Measurements from ENCODE around the gene SLC26A11.

The SLC26A11 gene

DNA sequence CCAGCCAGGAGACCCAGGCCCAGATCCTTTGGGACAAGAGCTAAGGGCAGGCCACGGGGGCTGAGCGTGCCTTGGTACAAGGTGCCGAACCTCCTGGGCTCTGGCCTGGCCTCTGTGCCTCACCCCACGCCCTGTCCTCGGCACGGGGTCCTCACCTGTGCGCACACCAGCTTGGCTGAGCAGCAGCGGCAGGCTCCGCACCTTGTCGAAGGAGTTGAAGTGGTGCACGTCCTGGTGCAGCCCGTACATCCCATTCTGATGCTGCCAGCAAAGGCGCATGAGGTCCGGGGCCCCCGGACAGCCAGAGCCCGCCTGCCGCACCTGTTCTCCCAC lies 5.4 kb upstream of the SLC26A11 start:
- ATAC-seq: no peak
- TF ChIP-seq ISL1 (CRISPR knock-in tag; IDR thresholded peaks at IDR 0.05): no peak
- no peak for TF ChIP-seq PPARA (CRISPR knock-in tag; IDR thresholded peaks at IDR 0.05; ENCODE audit: borderline replicate concordance)
- no peak for TF ChIP-seq TCF4 (CRISPR knock-in tag; IDR thresholded peaks at IDR 0.05; ENCODE audit: borderline replicate concordance)

DNA sequence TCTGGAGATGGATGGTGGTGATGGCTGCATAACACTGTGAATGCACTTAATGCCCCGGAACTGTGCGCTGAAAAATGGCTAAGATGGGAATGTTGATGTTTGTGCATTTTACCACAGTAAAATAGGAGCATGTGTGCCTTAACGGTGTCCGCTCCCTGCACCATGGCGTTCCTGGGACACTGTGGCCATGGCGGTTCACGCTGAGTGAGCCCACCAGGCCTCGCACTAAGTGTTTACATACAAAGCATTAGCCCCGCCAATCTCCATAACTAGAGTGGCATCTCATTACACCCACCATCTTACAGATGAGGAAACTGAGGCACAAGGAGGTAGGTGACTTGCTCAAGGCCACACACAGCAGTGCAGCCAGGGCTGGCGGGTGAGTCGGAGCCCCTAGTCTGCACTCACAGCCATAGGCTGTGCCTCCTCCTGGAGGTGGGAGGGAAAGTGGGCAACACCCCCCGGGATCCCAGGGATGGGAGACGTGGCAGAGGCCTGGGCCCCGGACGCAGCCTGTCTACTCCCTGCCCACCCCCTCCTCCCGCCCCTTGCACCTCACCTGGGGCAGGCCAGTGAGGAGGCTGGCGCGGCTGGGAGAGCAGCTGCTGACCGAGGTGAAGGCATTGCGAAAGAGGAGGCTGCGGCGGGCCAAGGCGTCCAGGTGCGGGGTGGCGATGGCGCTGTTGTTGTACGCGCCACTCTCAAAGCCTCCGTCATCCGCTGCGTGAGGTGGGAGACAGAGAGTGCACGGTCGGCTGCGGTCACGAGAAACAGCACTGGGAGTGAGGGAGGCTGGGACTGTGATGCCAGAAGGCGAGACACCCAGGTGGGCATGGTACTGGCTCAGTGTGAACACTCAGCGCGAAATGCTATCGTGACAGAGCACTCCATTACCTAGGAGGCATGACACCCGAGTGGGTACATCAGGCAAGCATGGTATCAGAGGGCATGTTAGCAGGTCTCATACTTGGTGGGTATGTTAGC lies 3.5 kb upstream of the SLC26A11 start:
- no peak for ATAC-seq
- TF ChIP-seq OSR1 (CRISPR knock-in tag; IDR thresholded peaks at IDR 0.05) (no peak), RARB (CRISPR knock-in tag; IDR thresholded peaks at IDR 0.05) (no peak), PPARA (CRISPR knock-in tag; IDR thresholded peaks at IDR 0.05; ENCODE audit: borderline replicate concordance) (no peak), GLIS3 (CRISPR knock-in tag; IDR thresholded peaks at IDR 0.05) (no peak), TOX (CRISPR knock-in tag; IDR thresholded peaks at IDR 0.05; ENCODE audit: borderline replicate concordance) (no peak), ZFP30 (CRISPR knock-in tag; IDR thresholded peaks at IDR 0.05) (no peak)
- TF ChIP-seq, protein P1, sequence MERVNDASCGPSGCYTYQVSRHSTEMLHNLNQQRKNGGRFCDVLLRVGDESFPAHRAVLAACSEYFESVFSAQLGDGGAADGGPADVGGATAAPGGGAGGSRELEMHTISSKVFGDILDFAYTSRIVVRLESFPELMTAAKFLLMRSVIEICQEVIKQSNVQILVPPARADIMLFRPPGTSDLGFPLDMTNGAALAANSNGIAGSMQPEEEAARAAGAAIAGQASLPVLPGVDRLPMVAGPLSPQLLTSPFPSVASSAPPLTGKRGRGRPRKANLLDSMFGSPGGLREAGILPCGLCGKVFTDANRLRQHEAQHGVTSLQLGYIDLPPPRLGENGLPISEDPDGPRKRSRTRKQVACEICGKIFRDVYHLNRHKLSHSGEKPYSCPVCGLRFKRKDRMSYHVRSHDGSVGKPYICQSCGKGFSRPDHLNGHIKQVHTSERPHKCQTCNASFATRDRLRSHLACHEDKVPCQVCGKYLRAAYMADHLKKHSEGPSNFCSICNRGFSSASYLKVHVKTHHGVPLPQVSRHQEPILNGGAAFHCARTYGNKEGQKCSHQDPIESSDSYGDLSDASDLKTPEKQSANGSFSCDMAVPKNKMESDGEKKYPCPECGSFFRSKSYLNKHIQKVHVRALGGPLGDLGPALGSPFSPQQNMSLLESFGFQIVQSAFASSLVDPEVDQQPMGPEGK (CRISPR knock-in tag; IDR thresholded peaks at IDR 0.05; ENCODE audit: borderline replicate concordance): no peak

DNA sequence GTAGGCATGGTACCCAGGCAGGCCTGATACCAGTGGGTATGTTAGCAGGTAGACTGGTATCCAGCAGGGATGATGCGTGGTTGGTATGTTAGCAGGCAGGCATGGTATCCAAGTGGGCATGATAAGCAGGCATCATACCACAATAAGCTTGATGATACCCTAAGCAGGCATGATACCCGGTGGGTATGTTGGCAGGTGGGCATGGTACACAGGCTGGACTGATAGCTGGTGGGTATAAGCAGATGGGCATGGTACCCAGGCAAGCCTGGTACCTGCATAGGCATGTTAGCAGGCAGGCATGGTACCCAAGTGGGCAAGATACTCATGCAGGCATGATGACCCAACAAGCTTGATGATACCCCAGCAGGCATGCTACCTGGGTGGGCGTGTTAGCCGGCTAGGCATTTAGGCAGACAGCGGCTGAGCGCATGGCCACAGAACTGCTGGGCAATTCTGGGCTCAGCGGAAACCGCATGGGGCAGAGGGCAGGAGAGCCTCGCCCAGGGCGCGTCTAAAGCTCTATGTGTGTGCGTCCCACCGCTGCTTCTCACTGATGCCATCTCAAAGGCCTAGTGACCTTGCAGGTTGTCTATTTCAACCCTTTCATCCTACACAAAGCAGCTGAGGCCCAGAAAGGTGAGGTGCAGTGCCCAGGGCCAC lies 2.4 kb upstream of the SLC26A11 start:
- TF ChIP-seq, protein P2, sequence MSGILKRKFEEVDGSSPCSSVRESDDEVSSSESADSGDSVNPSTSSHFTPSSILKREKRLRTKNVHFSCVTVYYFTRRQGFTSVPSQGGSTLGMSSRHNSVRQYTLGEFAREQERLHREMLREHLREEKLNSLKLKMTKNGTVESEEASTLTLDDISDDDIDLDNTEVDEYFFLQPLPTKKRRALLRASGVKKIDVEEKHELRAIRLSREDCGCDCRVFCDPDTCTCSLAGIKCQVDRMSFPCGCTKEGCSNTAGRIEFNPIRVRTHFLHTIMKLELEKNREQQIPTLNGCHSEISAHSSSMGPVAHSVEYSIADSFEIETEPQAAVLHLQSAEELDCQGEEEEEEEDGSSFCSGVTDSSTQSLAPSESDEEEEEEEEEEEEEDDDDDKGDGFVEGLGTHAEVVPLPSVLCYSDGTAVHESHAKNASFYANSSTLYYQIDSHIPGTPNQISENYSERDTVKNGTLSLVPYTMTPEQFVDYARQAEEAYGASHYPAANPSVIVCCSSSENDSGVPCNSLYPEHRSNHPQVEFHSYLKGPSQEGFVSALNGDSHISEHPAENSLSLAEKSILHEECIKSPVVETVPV (CRISPR knock-in tag; IDR thresholded peaks at IDR 0.05): no peak
- no peak for ATAC-seq

DNA sequence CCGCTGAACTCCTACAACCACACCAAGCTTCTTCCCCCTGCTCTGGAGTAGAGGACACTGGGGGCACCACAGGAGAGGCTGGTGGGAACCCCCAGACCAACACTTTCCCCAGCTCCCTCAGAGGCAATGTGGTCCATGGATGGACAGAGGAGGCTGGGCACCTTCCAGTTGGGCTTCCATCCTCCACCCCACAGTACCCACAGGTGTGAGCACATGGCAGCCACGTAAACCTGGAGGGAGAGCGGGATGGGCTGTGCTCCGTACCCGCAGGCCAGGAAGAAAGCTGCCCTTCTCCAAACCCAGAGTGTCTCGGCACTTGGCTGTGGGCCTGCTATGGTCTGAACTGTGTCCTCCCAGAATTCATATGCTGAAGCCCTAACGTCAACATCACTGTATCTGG lies 1.8 kb upstream of the SLC26A11 start:
- no peak for ATAC-seq
- TF ChIP-seq, protein P2 (CRISPR knock-in tag; IDR thresholded peaks at IDR 0.05): no peak
- TF ChIP-seq CSDC2 (CRISPR knock-in tag; IDR thresholded peaks at IDR 0.05) (no peak), ESRRG (CRISPR knock-in tag; IDR thresholded peaks at IDR 0.05) (no peak), TOX (CRISPR knock-in tag; IDR thresholded peaks at IDR 0.05; ENCODE audit: borderline replicate concordance) (no peak), ZC3H10 (CRISPR knock-in tag; IDR thresholded peaks at IDR 0.05) (no peak), ZFP30 (CRISPR knock-in tag; IDR thresholded peaks at IDR 0.05) (no peak), ZNF565 (CRISPR knock-in tag; conservative IDR thresholded peaks at IDR 0.05; ENCODE audit: low read depth) (no peak), OSR1 (CRISPR knock-in tag; IDR thresholded peaks at IDR 0.05) (no peak), TCF4 (CRISPR knock-in tag; IDR thresholded peaks at IDR 0.05; ENCODE audit: borderline replicate concordance) (no peak), SNAI2 (CRISPR knock-in tag; IDR thresholded peaks at IDR 0.05) (no peak), ZNF70 (CRISPR knock-in tag; IDR thresholded peaks at IDR 0.05) (no peak), RARB (CRISPR knock-in tag; IDR thresholded peaks at IDR 0.05) (no peak), ARNTL (CRISPR knock-in tag; IDR thresholded peaks at IDR 0.05; ENCODE audit: borderline replicate concordance, low read depth) (no peak), ZFP3 (CRISPR knock-in tag; IDR thresholded peaks at IDR 0.05) (no peak), ZNF8 (CRISPR knock-in tag; IDR thresholded peaks at IDR 0.05) (no peak)
- TF ChIP-seq, protein P1 (CRISPR knock-in tag; IDR thresholded peaks at IDR 0.05; ENCODE audit: borderline replicate concordance): no peak
- TF ChIP-seq, protein P3, sequence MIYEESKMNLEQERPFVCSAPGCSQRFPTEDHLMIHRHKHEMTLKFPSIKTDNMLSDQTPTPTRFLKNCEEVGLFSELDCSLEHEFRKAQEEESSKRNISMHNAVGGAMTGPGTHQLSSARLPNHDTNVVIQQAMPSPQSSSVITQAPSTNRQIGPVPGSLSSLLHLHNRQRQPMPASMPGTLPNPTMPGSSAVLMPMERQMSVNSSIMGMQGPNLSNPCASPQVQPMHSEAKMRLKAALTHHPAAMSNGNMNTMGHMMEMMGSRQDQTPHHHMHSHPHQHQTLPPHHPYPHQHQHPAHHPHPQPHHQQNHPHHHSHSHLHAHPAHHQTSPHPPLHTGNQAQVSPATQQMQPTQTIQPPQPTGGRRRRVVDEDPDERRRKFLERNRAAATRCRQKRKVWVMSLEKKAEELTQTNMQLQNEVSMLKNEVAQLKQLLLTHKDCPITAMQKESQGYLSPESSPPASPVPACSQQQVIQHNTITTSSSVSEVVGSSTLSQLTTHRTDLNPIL (CRISPR knock-in tag; IDR thresholded peaks at IDR 0.05; ENCODE audit: low read depth): no peak
- TF ChIP-seq, protein P4, sequence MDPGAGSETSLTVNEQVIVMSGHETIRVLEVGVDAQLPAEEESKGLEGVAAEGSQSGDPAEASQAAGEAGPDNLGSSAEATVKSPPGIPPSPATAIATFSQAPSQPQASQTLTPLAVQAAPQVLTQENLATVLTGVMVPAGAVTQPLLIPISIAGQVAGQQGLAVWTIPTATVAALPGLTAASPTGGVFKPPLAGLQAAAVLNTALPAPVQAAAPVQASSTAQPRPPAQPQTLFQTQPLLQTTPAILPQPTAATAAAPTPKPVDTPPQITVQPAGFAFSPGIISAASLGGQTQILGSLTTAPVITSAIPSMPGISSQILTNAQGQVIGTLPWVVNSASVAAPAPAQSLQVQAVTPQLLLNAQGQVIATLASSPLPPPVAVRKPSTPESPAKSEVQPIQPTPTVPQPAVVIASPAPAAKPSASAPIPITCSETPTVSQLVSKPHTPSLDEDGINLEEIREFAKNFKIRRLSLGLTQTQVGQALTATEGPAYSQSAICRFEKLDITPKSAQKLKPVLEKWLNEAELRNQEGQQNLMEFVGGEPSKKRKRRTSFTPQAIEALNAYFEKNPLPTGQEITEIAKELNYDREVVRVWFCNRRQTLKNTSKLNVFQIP (CRISPR knock-in tag; IDR thresholded peaks at IDR 0.05; ENCODE audit: borderline replicate concordance, low read depth): no peak
- TF ChIP-seq, protein P5, sequence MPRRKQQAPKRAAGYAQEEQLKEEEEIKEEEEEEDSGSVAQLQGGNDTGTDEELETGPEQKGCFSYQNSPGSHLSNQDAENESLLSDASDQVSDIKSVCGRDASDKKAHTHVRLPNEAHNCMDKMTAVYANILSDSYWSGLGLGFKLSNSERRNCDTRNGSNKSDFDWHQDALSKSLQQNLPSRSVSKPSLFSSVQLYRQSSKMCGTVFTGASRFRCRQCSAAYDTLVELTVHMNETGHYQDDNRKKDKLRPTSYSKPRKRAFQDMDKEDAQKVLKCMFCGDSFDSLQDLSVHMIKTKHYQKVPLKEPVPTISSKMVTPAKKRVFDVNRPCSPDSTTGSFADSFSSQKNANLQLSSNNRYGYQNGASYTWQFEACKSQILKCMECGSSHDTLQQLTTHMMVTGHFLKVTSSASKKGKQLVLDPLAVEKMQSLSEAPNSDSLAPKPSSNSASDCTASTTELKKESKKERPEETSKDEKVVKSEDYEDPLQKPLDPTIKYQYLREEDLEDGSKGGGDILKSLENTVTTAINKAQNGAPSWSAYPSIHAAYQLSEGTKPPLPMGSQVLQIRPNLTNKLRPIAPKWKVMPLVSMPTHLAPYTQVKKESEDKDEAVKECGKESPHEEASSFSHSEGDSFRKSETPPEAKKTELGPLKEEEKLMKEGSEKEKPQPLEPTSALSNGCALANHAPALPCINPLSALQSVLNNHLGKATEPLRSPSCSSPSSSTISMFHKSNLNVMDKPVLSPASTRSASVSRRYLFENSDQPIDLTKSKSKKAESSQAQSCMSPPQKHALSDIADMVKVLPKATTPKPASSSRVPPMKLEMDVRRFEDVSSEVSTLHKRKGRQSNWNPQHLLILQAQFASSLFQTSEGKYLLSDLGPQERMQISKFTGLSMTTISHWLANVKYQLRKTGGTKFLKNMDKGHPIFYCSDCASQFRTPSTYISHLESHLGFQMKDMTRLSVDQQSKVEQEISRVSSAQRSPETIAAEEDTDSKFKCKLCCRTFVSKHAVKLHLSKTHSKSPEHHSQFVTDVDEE (CRISPR knock-in tag; IDR thresholded peaks at IDR 0.05): no peak
